NB4 (cell line): ENCODE results near the gene SND1.

Experiments used
- CTCF ChIP-seq: IDR thresholded peaks from one replicate; pipeline ENCODE4 v1.5.1; 2012; ENCODE audit warnings: low read depth, low read length
- MAX ChIP-seq: IDR thresholded peaks from 2 replicates; pipeline ENCODE4 v1.6.1; 2011; ENCODE audit warnings: low read depth, low read length
- POLR2A ChIP-seq: IDR thresholded peaks from 2 replicates; pipeline ENCODE4 v1.6.1; 2011; ENCODE audit warnings: mild to moderate bottlenecking; ENCODE audit not compliant: insufficient read length; ENCODE audit errors: extremely low read depth

GRCh38 chr7:128055637-128056036, 403.6 kb downstream of the SND1 start:
- no peak for TF ChIP-seq CTCF
- TF ChIP-seq MAX: no peak
- TF ChIP-seq POLR2A: no peak
